SK-N-SH (cell line): ENCODE data around the gene DYNC1H1. TPM values are rescaled to one million over a fixed set of nuclear protein-coding genes. Genes with fewer than 3 reads are reported as not detected.

ENCODE experiments used
- CTCF ChIA-PET: fragments of 300-600, 350-600 bp; formaldehyde crosslinking; extraction: SDS; loops from one replicate; lab custom pipeline; 2021; lab: Yijun Ruan, JAX
- POLR2A ChIA-PET: fragments of 350-600 bp; sonication (Branson Sonifier 250); formaldehyde crosslinking; extraction: SDS; loops from one replicate; lab custom pipeline; 2020; ENCODE audit warnings: antibody characterized with exemption, inconsistent platforms; lab: Yijun Ruan, JAX
- DNase-seq: peaks from one replicate; pipeline ENCODE4 v3.0.0; 2012
- H2AFZ ChIP-seq: fragments of 200-600 bp; sonication (generic); 2 replicates; pipeline ENCODE4 v1.8.1; 2016; ENCODE audit warnings: antibody characterized with exemption, mild to moderate bottlenecking, low read depth
- H3F3A ChIP-seq: fragments of 200-600 bp; sonication (generic); replicated peaks from 2 replicates; pipeline ENCODE3; 2016; ENCODE audit warnings: antibody characterized with exemption, mild to moderate bottlenecking; ENCODE audit not compliant: insufficient read depth
- H3K27ac ChIP-seq, 2 experiments: fragments of 200-500 bp in 1 of 2; fragments of 200-600 bp in 1 of 2; sonication (Bioruptor generic) in 1 of 2; sonication (generic), shearing (Covaris generic) in 1 of 2; 2 replicates each; pipeline versions ENCODE4 v1.5.1 to v1.6.1; 2014 to 2016; ENCODE audit warnings: low read depth in 2 of 2, inconsistent platforms in 1 of 2, low read length in 1 of 2, mild to moderate bottlenecking in 1 of 2, mixed read lengths in 1 of 2
- H3K27me3 ChIP-seq: fragments of 200-600 bp; sonication (generic), shearing (Covaris generic); 2 replicates; pipeline ENCODE4 v1.6.1; 2016; ENCODE audit warnings: mixed run types; ENCODE audit not compliant: insufficient read depth
- H3K36me3 ChIP-seq, 2 experiments: fragments of 200-500 bp in 1 of 2; fragments of 200-600 bp in 1 of 2; sonication (Bioruptor generic) in 1 of 2; sonication (generic) in 1 of 2; replicated peaks in 1 of 2; 2 replicates each; pipeline versions ENCODE3 to v1.5.1; 2014 to 2016; ENCODE audit warnings: low read length in 1 of 2, mild to moderate bottlenecking in 1 of 2; ENCODE audit not compliant: insufficient read depth in 2 of 2, control insufficient read depth in 1 of 2
- H3K4me1 ChIP-seq, 2 experiments: fragments of 200-500 bp in 1 of 2; fragments of 200-600 bp in 1 of 2; sonication (Bioruptor generic) in 1 of 2; sonication (generic), shearing (Covaris generic) in 1 of 2; 2 replicates each; pipeline versions ENCODE4 v1.5.1 to v1.6.1; 2014 to 2016; ENCODE audit warnings: low read depth in 1 of 2, low read length in 1 of 2, mixed run types in 1 of 2; ENCODE audit not compliant: insufficient read depth in 2 of 2, control insufficient read depth in 1 of 2
- H3K4me2 ChIP-seq: fragments of 200-600 bp; sonication (generic), shearing (Covaris generic); 2 replicates; pipeline ENCODE4 v1.6.1; 2017; ENCODE audit warnings: mixed run types
- H3K4me3 ChIP-seq, 2 experiments: fragments of 200-500 bp in 1 of 2; fragments of 200-600 bp in 1 of 2; sonication (Bioruptor generic) in 1 of 2; sonication (generic), shearing (Covaris generic) in 1 of 2; 2 replicates each; pipeline versions ENCODE4 v1.5.1 to v1.8.1; 2014 to 2016; ENCODE audit warnings: low read depth in 2 of 2, inconsistent platforms in 1 of 2, low read length in 1 of 2, mild to moderate bottlenecking in 1 of 2, mixed read lengths in 1 of 2, moderate library complexity in 1 of 2
- H3K79me2 ChIP-seq: fragments of 200-600 bp; sonication (generic); 2 replicates; pipeline ENCODE4 v1.8.1; 2017; ENCODE audit warnings: mild to moderate bottlenecking; ENCODE audit not compliant: insufficient read depth
- H3K9ac ChIP-seq: fragments of 200-600 bp; sonication (generic); 2 replicates; pipeline ENCODE4 v1.6.1; 2017; ENCODE audit warnings: mixed run types
- H3K9me2 ChIP-seq: fragments of 200-600 bp; sonication (generic); 2 replicates; pipeline ENCODE4 v1.6.1; 2017; ENCODE audit warnings: mixed run types
- H3K9me3 ChIP-seq: fragments of 200-600 bp; sonication (generic); 2 replicates; pipeline ENCODE4 v1.6.1; 2017; ENCODE audit warnings: mixed run types, mild to moderate bottlenecking, moderate library complexity
- H4K20me1 ChIP-seq: fragments of 200-600 bp; sonication (generic); 2 replicates; pipeline ENCODE4 v1.6.1; 2017; ENCODE audit warnings: mild to moderate bottlenecking, mixed run types; ENCODE audit not compliant: insufficient read depth
- CTCF ChIP-seq: fragments of 200-600 bp; sonication (generic); IDR thresholded peaks from 2 replicates; pipeline ENCODE4 v1.6.1; 2017; ENCODE audit warnings: antibody characterized with exemption, mild to moderate bottlenecking, moderate library complexity
- FOSL2 ChIP-seq: IDR thresholded peaks from 2 replicates; pipeline ENCODE4 v1.4.0; 2012; ENCODE audit warnings: low read depth, mild to moderate bottlenecking, moderate library complexity, borderline replicate concordance
- FOXJ3 ChIP-seq: sonication (generic); formaldehyde crosslinking; IDR thresholded peaks from 2 replicates; pipeline ENCODE4 v1.5.1; 2020; ENCODE audit warnings: mild to moderate bottlenecking, missing genetic modification reagents
- GABPA ChIP-seq: IDR thresholded peaks from 2 replicates; pipeline ENCODE4 v1.4.0; 2012; ENCODE audit warnings: low read depth, mild to moderate bottlenecking
- GATA2 ChIP-seq: sonication (generic); formaldehyde crosslinking; IDR thresholded peaks from 2 replicates; pipeline ENCODE4 v1.5.0; 2020; ENCODE audit warnings: mild to moderate bottlenecking, missing genetic modification reagents
- IRF3 ChIP-seq: fragments of 150-350 bp; IDR thresholded peaks from 2 replicates; pipeline ENCODE4 v1.6.1; 2016; ENCODE audit warnings: mild to moderate bottlenecking, low read depth, low read length
- MXI1 ChIP-seq: IDR thresholded peaks from 2 replicates; pipeline ENCODE4 v1.6.1; 2012; ENCODE audit warnings: mild to moderate bottlenecking, low read depth, low read length, improper control_type of control experiment
- NFIC ChIP-seq: IDR thresholded peaks from 2 replicates; pipeline ENCODE4 v1.4.0; 2012; ENCODE audit warnings: borderline replicate concordance
- PBX3 ChIP-seq: IDR thresholded peaks from 2 replicates; pipeline ENCODE4; 2012
- RAD21 ChIP-seq: IDR thresholded peaks from 2 replicates; pipeline ENCODE4 v1.6.1; 2012; ENCODE audit warnings: mild to moderate bottlenecking, low read length
- REST ChIP-seq: IDR thresholded peaks from 2 replicates; pipeline ENCODE4 v1.6.1; 2012; ENCODE audit warnings: mild to moderate bottlenecking, low read depth, low read length, moderate library complexity
- RFX5 ChIP-seq: IDR thresholded peaks from 2 replicates; pipeline ENCODE4 v1.6.1; 2012; ENCODE audit warnings: mild to moderate bottlenecking, improper control_type of control experiment, low read length
- RXRA ChIP-seq: IDR thresholded peaks from 2 replicates; pipeline ENCODE4 v1.4.0; 2012; ENCODE audit warnings: low read depth, mild to moderate bottlenecking, borderline replicate concordance
- SMC3 ChIP-seq: IDR thresholded peaks from 2 replicates; pipeline ENCODE4 v1.6.1; 2012; ENCODE audit warnings: low read depth, low read length, improper control_type of control experiment
- TCF12 ChIP-seq: IDR thresholded peaks from 2 replicates; pipeline ENCODE4 v1.4.0; 2012
- TEAD4 ChIP-seq: IDR thresholded peaks from 2 replicates; pipeline ENCODE4 v1.4.0; 2012; ENCODE audit warnings: mild to moderate bottlenecking, borderline replicate concordance; ENCODE audit not compliant: insufficient read depth
- USF1 ChIP-seq: IDR thresholded peaks from 2 replicates; pipeline ENCODE4 v1.4.0; 2012; ENCODE audit warnings: low read depth, borderline replicate concordance
- USF2 ChIP-seq: fragments of 150-350 bp; IDR thresholded peaks from 2 replicates; pipeline ENCODE4 v1.6.1; 2017; ENCODE audit warnings: antibody characterized with exemption, low read length, low read depth, borderline replicate concordance
- YY1 ChIP-seq: IDR thresholded peaks from 2 replicates; pipeline ENCODE4 v1.4.0; 2012; ENCODE audit warnings: low read depth, mild to moderate bottlenecking
- WGBS: methylation state at CpG from one replicate; pipeline ENCODE4 v1.1.6; 2017; ENCODE audit warnings: low lambda C conversion rate; 5-methylcytosine and 5-hydroxymethylcytosine counted together
- polyA plus RNA-seq, 3 experiments: library from polyadenylated mRNA; depleted of rRNA; stranded (reverse); fragments of >200 nt; gene quantifications; 2 replicates each; pipeline ENCODE4 v1.2.3, GENCODE V29; 2012

Gene DYNC1H1
- polyA plus RNA-seq, 1 of the 3 experiments (the other 2 are of a cell fraction) = 140 TPM

GRCh38 chr14:102086709-102086971 lies 122.3 kb downstream of the DYNC1H1 start (continued):
- TF ChIP-seq REST = no peak
- TF ChIP-seq RXRA = no peak
- no peak for TF ChIP-seq YY1
- TF ChIP-seq USF1 = no peak

GRCh38 chr14:102086972-102087761 lies 122.8 kb downstream of the DYNC1H1 start, which contains the start of gene HSP90AA1:
Gene HSP90AA1, minus strand, starts transcription at chr14:102087044. Its CDS starts 666 bp downstream, at chr14:102086378.
- peak within 1 kb of the TSS; percentile 92 for H2AFZ ChIP-seq
- H3K79me2 ChIP-seq = peaks cover 47% of the 10 kb centered on the region
- H3K4me1 ChIP-seq = peaks cover 28 to 32% of the 10 kb centered on the region in 2 experiments
- peak within 1 kb of the TSS; percentile 88 to 92 for H3K27ac ChIP-seq
- H3K9ac ChIP-seq = peak within 1 kb of the TSS; percentile 94
- DNase-seq = peak; percentile 99
- peaks cover 18% of the 10 kb centered on the region for H3F3A ChIP-seq
- H3K9me2 ChIP-seq = no peaks in the 10 kb centered on the region
- H3K4me3 ChIP-seq = peak within 1 kb of the TSS; percentile 81 to 94
- ChIA-PET CTCF (interaction anchor here (0.7 to 2.9 kb wide), 3 partner anchors 9 to 227 kb away, joined by 3 to 15 read pairs (median 12); no protein-coding TSS in a partner anchor), POLR2A (interaction anchor here (0.5 to 1.7 kb wide), 3 partner anchors 12 to 233 kb away, joined by 3 read pairs; no protein-coding TSS in a partner anchor)
- peaks cover 40% of the 10 kb centered on the region for H4K20me1 ChIP-seq
- peaks cover 35 to 40% of the 10 kb centered on the region in 2 experiments for H3K36me3 ChIP-seq
- 4% methylated on average over 38 of the region's 106 CpGs for WGBS
- H3K27me3 ChIP-seq = no peaks in the 10 kb centered on the region
- H3K9me3 ChIP-seq = no peaks in the 10 kb centered on the region
- peak within 1 kb of the TSS; percentile 93 for H3K4me2 ChIP-seq
- no peak; the same call in none of the 2 replicates for TF ChIP-seq PBX3
- TF ChIP-seq MXI1 = peak; percentile 37; the same call in 1 of the 2 replicates
- no peak for TF ChIP-seq IRF3
- no peak for TF ChIP-seq GABPA
- TF ChIP-seq FOXJ3 = no peak
- TF ChIP-seq RFX5 = no peak
- peak; percentile 31; the same call in 1 of the 2 replicates for TF ChIP-seq CTCF
- peak; percentile 63 for TF ChIP-seq NFIC
- TF ChIP-seq YY1 = 0 out of 2 replicates have a peak, but pooled peaks have one; percentile 45
- no peak for TF ChIP-seq FOSL2
- no peak for TF ChIP-seq GATA2 (CRISPR knock-in tag)
- no peak for TF ChIP-seq SMC3
- TF ChIP-seq RXRA = no peak
- TF ChIP-seq TCF12 = no peak
- TF ChIP-seq USF2 = no peak
- no peak for TF ChIP-seq TEAD4
- TF ChIP-seq RAD21 = no peak
